ENCODE data around the gene TPD52L1. TPM values are rescaled to one million over a fixed set of nuclear protein-coding genes. Genes with fewer than 3 reads are reported as not detected.

The TPD52L1 gene
- total RNA-seq, 1 donor: 35.5 TPM

DNA sequence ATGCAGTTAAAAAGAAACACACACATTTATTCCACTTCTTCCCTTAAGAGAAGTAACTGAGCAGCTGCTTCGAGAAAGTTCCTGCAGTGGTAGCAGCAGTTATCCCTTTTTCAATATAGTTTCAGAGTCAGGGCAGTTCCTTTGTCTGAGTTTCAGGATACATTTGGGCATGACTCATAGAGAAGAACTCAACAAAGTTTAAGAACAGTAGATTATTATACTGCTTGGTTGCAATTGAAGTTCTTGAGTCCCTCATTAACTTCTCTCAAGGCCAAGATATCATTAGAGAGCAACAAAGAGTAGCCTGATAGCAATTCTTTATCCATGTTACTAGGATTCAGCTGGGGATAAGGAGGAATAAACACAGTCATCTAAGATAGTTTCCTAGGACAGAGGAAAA lies 54.4 kb downstream of the TPD52L1 start:
- Histone ChIP-seq H2AFZ (ENCODE audit: low read length) (no peak overlapping the region), H3K79me2 (ENCODE audit: insufficient read depth, low read length) (no peaks in the 10 kb centered on the region), H4K20me1 (ENCODE audit: insufficient read depth, low read length) (no peaks in the 10 kb centered on the region), H3K27me3 (ENCODE audit: insufficient read depth, low read length) (no peaks in the 10 kb centered on the region), H3K4me2 (ENCODE audit: insufficient read depth, low read length) (no peak overlapping the region), H3K36me3 (ENCODE audit: insufficient read depth, low read length) (no peaks in the 10 kb centered on the region), H3K4me1 (ENCODE audit: insufficient read depth, low read length) (peaks cover 7% of the 10 kb centered on the region), H3K9me3 (ENCODE audit: low read depth, low read length) (no peaks in the 10 kb centered on the region), H3K27ac (ENCODE audit: low read depth, low read length) (no peak overlapping the region), H3K4me3 (ENCODE audit: insufficient read depth, low read length) (no peak overlapping the region)
- peak; percentile 67 for DNase-seq (ENCODE audit: insufficient read length, low spot score, missing footprints)
- TF ChIP-seq, protein P1, sequence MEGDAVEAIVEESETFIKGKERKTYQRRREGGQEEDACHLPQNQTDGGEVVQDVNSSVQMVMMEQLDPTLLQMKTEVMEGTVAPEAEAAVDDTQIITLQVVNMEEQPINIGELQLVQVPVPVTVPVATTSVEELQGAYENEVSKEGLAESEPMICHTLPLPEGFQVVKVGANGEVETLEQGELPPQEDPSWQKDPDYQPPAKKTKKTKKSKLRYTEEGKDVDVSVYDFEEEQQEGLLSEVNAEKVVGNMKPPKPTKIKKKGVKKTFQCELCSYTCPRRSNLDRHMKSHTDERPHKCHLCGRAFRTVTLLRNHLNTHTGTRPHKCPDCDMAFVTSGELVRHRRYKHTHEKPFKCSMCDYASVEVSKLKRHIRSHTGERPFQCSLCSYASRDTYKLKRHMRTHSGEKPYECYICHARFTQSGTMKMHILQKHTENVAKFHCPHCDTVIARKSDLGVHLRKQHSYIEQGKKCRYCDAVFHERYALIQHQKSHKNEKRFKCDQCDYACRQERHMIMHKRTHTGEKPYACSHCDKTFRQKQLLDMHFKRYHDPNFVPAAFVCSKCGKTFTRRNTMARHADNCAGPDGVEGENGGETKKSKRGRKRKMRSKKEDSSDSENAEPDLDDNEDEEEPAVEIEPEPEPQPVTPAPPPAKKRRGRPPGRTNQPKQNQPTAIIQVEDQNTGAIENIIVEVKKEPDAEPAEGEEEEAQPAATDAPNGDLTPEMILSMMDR (IDR thresholded peaks at IDR 0.05; ENCODE audit: extremely low read depth, low read depth, low read length): no peak

DNA sequence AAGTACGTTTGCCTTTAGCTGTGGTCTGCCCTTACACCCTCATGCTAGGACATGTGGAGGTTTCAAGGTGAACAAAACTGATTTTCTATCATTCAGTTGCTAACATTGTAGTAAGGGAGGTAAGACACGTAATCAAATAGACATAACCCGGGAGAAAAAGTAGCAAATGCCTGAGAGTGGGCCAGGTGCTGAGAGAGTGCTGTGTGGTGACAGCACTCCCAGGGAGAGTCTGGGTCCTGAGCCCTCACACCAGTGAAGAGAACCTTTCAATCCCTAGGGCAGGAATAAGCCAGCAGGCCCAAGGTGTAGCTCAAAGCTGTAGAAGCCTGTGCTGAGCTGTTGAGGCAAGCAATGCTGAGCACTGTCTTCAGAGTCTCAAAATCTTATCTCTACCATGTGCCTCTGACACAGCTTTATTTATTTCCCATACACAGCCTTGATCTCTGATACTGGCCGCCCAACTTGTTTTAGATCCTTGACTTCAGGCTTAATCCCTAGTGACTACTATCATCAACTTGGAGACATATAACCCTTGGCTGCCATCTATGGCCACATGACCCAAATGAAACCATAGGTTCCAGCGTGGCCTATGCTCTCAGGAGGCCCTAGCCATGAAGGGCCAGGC lies 55.2 kb downstream of the TPD52L1 start:
- Histone ChIP-seq H4K20me1 (ENCODE audit: insufficient read depth, low read length) (no peaks in the 10 kb centered on the region), H3K79me2 (ENCODE audit: insufficient read depth, low read length) (no peaks in the 10 kb centered on the region), H3K27ac (ENCODE audit: low read depth, low read length) (no peak overlapping the region), H3K36me3 (ENCODE audit: insufficient read depth, low read length) (no peaks in the 10 kb centered on the region), H3K4me1 (ENCODE audit: insufficient read depth, low read length) (no peaks in the 10 kb centered on the region), H3K27me3 (ENCODE audit: insufficient read depth, low read length) (no peaks in the 10 kb centered on the region), H3K4me3 (ENCODE audit: insufficient read depth, low read length) (no peak overlapping the region), H3K4me2 (ENCODE audit: insufficient read depth, low read length) (no peak overlapping the region), H2AFZ (ENCODE audit: low read length) (no peak overlapping the region), H3K9me3 (ENCODE audit: low read depth, low read length) (no peaks in the 10 kb centered on the region)
- DNase-seq (ENCODE audit: insufficient read length, low spot score, missing footprints): no peak
- TF ChIP-seq, protein P1 (IDR thresholded peaks at IDR 0.05; ENCODE audit: extremely low read depth, low read depth, low read length): no peak

DNA sequence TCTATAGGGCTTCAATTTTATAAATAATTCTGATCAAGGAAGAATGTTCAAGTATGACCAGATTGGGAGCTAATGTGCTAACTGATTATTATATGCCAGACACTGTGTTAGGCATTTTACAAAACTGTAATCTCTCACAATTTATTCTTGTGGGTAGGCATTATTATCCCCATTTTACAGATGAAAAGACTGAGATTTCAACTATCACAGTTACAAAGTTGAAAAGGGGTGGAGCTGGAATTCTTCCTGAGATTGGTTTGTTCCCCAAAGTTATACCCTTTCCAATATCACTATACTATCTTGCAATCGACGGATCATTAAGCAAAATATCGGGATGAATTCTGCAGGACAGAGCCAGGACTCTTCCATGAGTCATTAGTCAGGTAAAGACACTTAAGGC lies 57.1 kb downstream of the TPD52L1 start:
- no peak overlapping the region for H3K4me2 ChIP-seq (ENCODE audit: insufficient read depth, low read length)
- no peak overlapping the region for H3K27ac ChIP-seq (ENCODE audit: low read depth, low read length)
- no peaks in the 10 kb centered on the region for H3K36me3 ChIP-seq (ENCODE audit: insufficient read depth, low read length)
- TF ChIP-seq, protein P1 (IDR thresholded peaks at IDR 0.05; ENCODE audit: extremely low read depth, low read depth, low read length): no peak
- no peak overlapping the region for H3K4me3 ChIP-seq (ENCODE audit: insufficient read depth, low read length)
- no peaks in the 10 kb centered on the region for H3K4me1 ChIP-seq (ENCODE audit: insufficient read depth, low read length)
- H3K79me2 ChIP-seq (ENCODE audit: insufficient read depth, low read length): no peaks in the 10 kb centered on the region
- no peaks in the 10 kb centered on the region for H3K9me3 ChIP-seq (ENCODE audit: low read depth, low read length)
- no peaks in the 10 kb centered on the region for H3K27me3 ChIP-seq (ENCODE audit: insufficient read depth, low read length)
- no peak overlapping the region for H2AFZ ChIP-seq (ENCODE audit: low read length)
- DNase-seq (ENCODE audit: insufficient read length, low spot score, missing footprints): no peak
- no peaks in the 10 kb centered on the region for H4K20me1 ChIP-seq (ENCODE audit: insufficient read depth, low read length)

DNA sequence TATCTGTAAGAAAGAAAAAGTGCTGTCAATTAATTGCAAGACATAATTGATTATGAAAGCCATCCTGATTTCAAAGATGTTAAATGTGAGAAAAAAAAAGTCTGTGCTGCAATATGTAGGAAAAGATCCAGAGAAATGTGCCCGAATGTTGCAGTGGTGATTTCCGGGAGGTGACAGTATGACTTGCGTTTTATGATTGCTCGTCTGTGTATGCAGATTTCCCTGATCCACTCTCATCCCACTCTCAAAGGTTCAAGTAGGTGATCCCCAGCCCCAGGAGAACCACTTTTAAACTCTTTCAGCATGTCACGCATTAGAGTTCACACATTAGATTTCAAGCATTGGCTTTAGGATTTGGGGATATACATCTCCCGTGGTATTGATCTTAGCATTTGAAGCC lies 57.8 kb downstream of the TPD52L1 start:
- Histone ChIP-seq H3K9me3 (ENCODE audit: low read depth, low read length) (no peaks in the 10 kb centered on the region), H3K4me3 (ENCODE audit: insufficient read depth, low read length) (no peak overlapping the region), H4K20me1 (ENCODE audit: insufficient read depth, low read length) (no peaks in the 10 kb centered on the region), H2AFZ (ENCODE audit: low read length) (no peak overlapping the region), H3K4me2 (ENCODE audit: insufficient read depth, low read length) (no peak overlapping the region), H3K79me2 (ENCODE audit: insufficient read depth, low read length) (no peaks in the 10 kb centered on the region), H3K27me3 (ENCODE audit: insufficient read depth, low read length) (no peaks in the 10 kb centered on the region), H3K4me1 (ENCODE audit: insufficient read depth, low read length) (no peaks in the 10 kb centered on the region), H3K36me3 (ENCODE audit: insufficient read depth, low read length) (no peaks in the 10 kb centered on the region), H3K27ac (ENCODE audit: low read depth, low read length) (no peak overlapping the region)
- TF ChIP-seq, protein P1 (IDR thresholded peaks at IDR 0.05; ENCODE audit: extremely low read depth, low read depth, low read length): no peak
- DNase-seq (ENCODE audit: insufficient read length, low spot score, missing footprints): no peak
